GM19372 (cell line): ENCODE results near the gene CEMIP.

Experiments
- ATAC-seq: cut with Tn5 transposase; IDR thresholded peaks from one replicate; pipeline ENCODE4 v1.9.1; 2021; ENCODE audit warnings: mild to moderate bottlenecking, low read depth, moderate library complexity; ENCODE audit not compliant: unreplicated experiment

CEMIP gene

GRCh38 chr15:80778964-80779657 is at the start of gene CEMIP:
CEMIP (plus strand) TSS chr15:80779370; CDS start chr15:80873880, 94,510 bp downstream.
- ATAC-seq = no peak

GRCh38 chr15:80730387-80730786 is 48.8 kb upstream of the CEMIP start:
- no peak for ATAC-seq

GRCh38 chr15:80730926-80731325 is 48.2 kb upstream of the CEMIP start:
- ATAC-seq = no peak

- ATAC-seq = no peak
Observed at GRCh38 chr15:80732167-80732566, 47.0 kb upstream of the CEMIP start.

GRCh38 chr15:80732818-80733217 is 46.4 kb upstream of the CEMIP start:
- no peak for ATAC-seq

- no peak for ATAC-seq
Observed at GRCh38 chr15:80733460-80733859, 45.7 kb upstream of the CEMIP start.

GRCh38 chr15:80735344-80735743 is 43.8 kb upstream of the CEMIP start:
- no peak for ATAC-seq

- no peak for ATAC-seq
Observed at GRCh38 chr15:80736560-80736959, 42.6 kb upstream of the CEMIP start.

- ATAC-seq = no peak
Observed at GRCh38 chr15:80739919-80740318, 39.3 kb upstream of the CEMIP start.

GRCh38 chr15:80742081-80742480 is 37.1 kb upstream of the CEMIP start:
- ATAC-seq = no peak

- no peak for ATAC-seq
Observed at GRCh38 chr15:80743189-80743833, 35.9 kb upstream of the CEMIP start.

GRCh38 chr15:80744415-80744814 is 34.8 kb upstream of the CEMIP start:
- no peak for ATAC-seq

- no peak for ATAC-seq
Observed at GRCh38 chr15:80744826-80745225, 34.3 kb upstream of the CEMIP start.

GRCh38 chr15:80745888-80746287 is 33.3 kb upstream of the CEMIP start:
- no peak for ATAC-seq

GRCh38 chr15:80747317-80748053 is 31.7 kb upstream of the CEMIP start:
- ATAC-seq = no peak

- no peak for ATAC-seq
Observed at GRCh38 chr15:80749589-80749988, 29.6 kb upstream of the CEMIP start.

- no peak for ATAC-seq
Observed at GRCh38 chr15:80750575-80750974, 28.6 kb upstream of the CEMIP start.

- ATAC-seq = no peak
Observed at GRCh38 chr15:80752204-80752603, 27.0 kb upstream of the CEMIP start.

GRCh38 chr15:80753161-80753560 is 26.0 kb upstream of the CEMIP start:
- ATAC-seq = no peak

GRCh38 chr15:80754014-80754413 is 25.2 kb upstream of the CEMIP start:
- no peak for ATAC-seq

GRCh38 chr15:80755885-80756284 is 23.3 kb upstream of the CEMIP start:
- no peak for ATAC-seq
